ACC112 (cell line): ENCODE measurements around the gene RFPL2.
"Not testable (repeated sequence)": the region's sequence is repeated elsewhere in the genome, so short reads cannot be mapped to it uniquely, and the experiment has no call there.

ENCODE experiments used
- H2AFZ ChIP-seq: fragments of 200-600 bp; sonication (generic); one replicate; pipeline ENCODE4 v1.6.0; 2017; ENCODE audit warnings: antibody characterized with exemption, low read length; ENCODE audit not compliant: unreplicated experiment
- H3K27ac ChIP-seq: fragments of 200-600 bp; sonication (generic); 2 replicates; pipeline ENCODE4 v1.5.1; 2014; ENCODE audit warnings: low read depth, mild to moderate bottlenecking, antibody characterized with exemption, low read length, moderate library complexity
- H3K27me3 ChIP-seq: fragments of 200-600 bp; sonication (generic); 2 replicates; pipeline ENCODE4 v1.6.1; 2014; ENCODE audit warnings: mild to moderate bottlenecking, antibody characterized with exemption, low read length, moderate library complexity, mixed read lengths; ENCODE audit not compliant: insufficient read depth
- H3K36me3 ChIP-seq: fragments of 200-600 bp; sonication (generic); 2 replicates; pipeline ENCODE4 v1.6.1; 2016; ENCODE audit warnings: mild to moderate bottlenecking, antibody characterized with exemption, low read length, moderate library complexity, mixed read lengths; ENCODE audit not compliant: insufficient read depth
- H3K4me1 ChIP-seq: fragments of 200-600 bp; sonication (generic); one replicate; pipeline ENCODE4 v1.6.1; 2016; ENCODE audit warnings: low read length, mixed read lengths; ENCODE audit not compliant: insufficient read depth, unreplicated experiment, control insufficient read depth
- H3K4me3 ChIP-seq: fragments of 200-600 bp; sonication (generic); 2 replicates; pipeline ENCODE4 v1.5.1; 2014; ENCODE audit warnings: mild to moderate bottlenecking, low read depth, low read length
- H3K79me2 ChIP-seq: fragments of 200-600 bp; sonication (generic); one replicate; pipeline ENCODE4 v1.6.0; 2016; ENCODE audit warnings: low read length; ENCODE audit not compliant: control insufficient read depth, unreplicated experiment, insufficient read depth

The RFPL2 gene

DNA sequence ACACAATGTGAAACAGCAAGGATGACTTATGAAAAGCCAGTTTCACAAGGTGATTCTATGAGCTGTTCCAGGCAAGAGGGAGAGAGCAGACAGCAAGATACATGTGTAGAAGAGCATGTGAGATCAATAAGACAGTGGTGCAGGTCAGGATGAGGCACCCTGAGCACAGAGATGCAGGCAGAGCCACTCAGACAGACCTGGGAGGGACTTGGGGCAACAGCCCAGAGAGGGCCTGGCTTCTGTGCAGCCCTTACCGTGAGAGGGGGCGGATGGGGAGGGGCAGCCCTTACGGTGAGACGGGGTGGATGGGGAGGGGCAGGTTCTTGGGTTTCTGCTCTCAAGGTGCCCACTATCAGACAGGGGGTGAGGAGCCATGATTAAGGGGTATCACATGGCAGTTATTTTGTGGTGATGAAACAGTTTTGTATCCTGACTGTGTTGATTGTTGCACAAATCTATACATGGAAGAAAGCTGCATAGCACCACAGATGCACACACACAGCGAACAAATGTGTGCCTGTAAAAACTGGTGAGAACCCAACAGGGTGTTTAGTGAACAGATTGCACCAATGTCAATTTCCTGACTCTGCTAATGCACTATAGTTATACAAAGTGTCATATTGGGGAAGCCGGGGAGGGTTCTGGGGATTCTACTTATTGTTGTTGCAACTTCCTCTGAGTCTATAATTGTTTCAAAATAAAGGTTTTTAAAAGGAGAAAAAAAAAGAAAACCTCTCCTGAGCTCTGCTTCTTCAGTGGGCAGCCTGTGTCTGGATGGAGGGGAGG is 40.6 kb downstream of the RFPL2 start:
- Histone ChIP-seq H3K27ac (no peak overlapping the region), H3K4me3 (no peak overlapping the region), H2AFZ (no peak overlapping the region), H3K79me2 (no peaks in the 10 kb centered on the region), H3K27me3 (peaks cover 18% of the 10 kb centered on the region), H3K36me3 (no peaks in the 10 kb centered on the region), H3K4me1 (no peaks in the 10 kb centered on the region)

DNA sequence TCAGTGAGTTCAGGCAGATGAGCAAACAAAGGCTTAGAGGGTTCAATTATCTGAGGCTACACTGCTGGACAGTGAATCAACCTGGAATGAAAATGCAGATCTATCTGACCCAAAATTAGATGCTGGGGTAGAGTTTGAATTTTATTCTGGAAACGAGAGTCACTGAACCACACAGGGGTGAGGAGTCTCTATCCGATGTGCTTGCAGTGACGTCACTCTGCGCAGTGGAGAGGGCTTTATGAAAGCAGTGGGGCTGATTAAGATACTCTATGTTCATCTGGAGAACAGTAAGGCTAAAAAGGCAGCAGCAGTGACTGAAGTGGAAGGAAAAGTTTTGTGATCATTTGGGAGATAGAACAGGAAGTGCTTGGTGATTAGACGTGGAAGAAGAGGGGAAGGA is 44.5 kb downstream of the RFPL2 start:
- not testable (repeated sequence) for H3K79me2 ChIP-seq, H3K36me3 ChIP-seq, H3K4me1 ChIP-seq, H3K27ac ChIP-seq, H3K4me3 ChIP-seq, H2AFZ ChIP-seq
- H3K27me3 ChIP-seq: peaks cover 32% of the 10 kb centered on the region

- Histone ChIP-seq H3K4me3 (no peak within 1 kb of the TSS), H3K79me2 (no peaks in the 10 kb centered on the region), H2AFZ (no peak within 1 kb of the TSS), H3K27me3 (peaks cover 27% of the 10 kb centered on the region), H3K4me1 (no peaks in the 10 kb centered on the region), H3K27ac (no peak within 1 kb of the TSS), H3K36me3 (no peaks in the 10 kb centered on the region)
Measured at GRCh38 chr22:32158712-32159533, 46.0 kb downstream of the RFPL2 start, which contains the start of gene C22orf42. TSS of gene C22orf42 (minus strand) at chr22:32159303. CDS start at chr22:32159215, 88 bp downstream.

DNA sequence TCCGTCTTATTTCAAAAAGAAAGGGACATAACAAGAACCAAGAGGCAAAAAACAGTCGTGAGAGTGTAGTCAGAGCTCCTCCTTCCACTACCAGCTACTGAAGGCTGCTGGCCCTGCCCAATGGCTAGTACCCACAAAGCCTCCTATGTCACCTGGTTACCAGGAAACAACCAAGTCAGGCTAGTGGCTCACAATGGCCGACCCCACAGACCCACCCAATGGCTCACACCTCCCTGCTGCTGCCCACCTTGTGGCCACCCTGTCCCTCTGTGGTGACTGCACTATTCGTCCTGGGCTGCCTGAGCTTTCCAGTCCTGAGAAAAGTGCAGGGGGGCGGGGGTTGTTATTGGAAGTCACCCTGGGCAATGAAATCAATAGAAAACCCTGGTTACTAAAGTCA is 47.2 kb downstream of the RFPL2 start:
- H3K27ac ChIP-seq, H3K4me1 ChIP-seq, H3K79me2 ChIP-seq, H3K4me3 ChIP-seq, H2AFZ ChIP-seq, H3K36me3 ChIP-seq: not testable (repeated sequence)
- H3K27me3 ChIP-seq: peaks cover 22% of the 10 kb centered on the region

DNA sequence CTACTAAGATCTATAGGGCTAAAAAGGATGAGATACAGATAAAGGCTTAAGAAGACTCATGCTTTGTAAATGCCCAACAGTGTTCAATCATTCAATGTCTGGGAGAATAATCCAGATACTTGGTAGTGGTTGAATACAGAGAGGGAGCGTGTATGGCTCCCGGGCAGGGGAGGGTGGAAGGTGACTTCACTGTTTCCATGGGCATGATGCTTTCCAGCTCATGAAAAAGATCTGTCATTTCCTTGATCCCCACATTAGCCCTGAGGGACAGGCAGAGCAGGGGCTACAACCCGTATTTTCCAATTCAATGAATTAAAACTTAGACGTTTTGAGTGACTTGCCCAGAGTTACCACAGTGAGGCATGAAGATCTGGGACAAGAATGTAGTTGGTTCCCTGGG is 50.1 kb downstream of the RFPL2 start:
- not testable (repeated sequence) for H3K27ac ChIP-seq, H3K79me2 ChIP-seq

GRCh38 chr22:32151641-32152040 is 53.2 kb downstream of the RFPL2 start:
- H3K79me2 ChIP-seq, H3K4me3 ChIP-seq, H3K27ac ChIP-seq, H2AFZ ChIP-seq, H3K27me3 ChIP-seq, H3K4me1 ChIP-seq, H3K36me3 ChIP-seq: not testable (repeated sequence)

More for the DNA sequence above, 50.1 kb downstream of the RFPL2 start:
- H2AFZ ChIP-seq, H3K36me3 ChIP-seq, H3K4me1 ChIP-seq, H3K4me3 ChIP-seq: not testable (repeated sequence)
- H3K27me3 ChIP-seq: peaks cover 16% of the 10 kb centered on the region; the same call in 1 of the 2 replicates

- not testable (repeated sequence) for H2AFZ ChIP-seq, H3K36me3 ChIP-seq, H3K79me2 ChIP-seq, H3K4me3 ChIP-seq, H3K4me1 ChIP-seq, H3K27ac ChIP-seq, H3K27me3 ChIP-seq
Measured at GRCh38 chr22:32150647-32151046, 54.2 kb downstream of the RFPL2 start.

GRCh38 chr22:32148372-32148771 is 56.5 kb downstream of the RFPL2 start:
- not testable (repeated sequence) for H3K27ac ChIP-seq, H2AFZ ChIP-seq, H3K36me3 ChIP-seq, H3K27me3 ChIP-seq, H3K4me3 ChIP-seq, H3K4me1 ChIP-seq, H3K79me2 ChIP-seq

DNA sequence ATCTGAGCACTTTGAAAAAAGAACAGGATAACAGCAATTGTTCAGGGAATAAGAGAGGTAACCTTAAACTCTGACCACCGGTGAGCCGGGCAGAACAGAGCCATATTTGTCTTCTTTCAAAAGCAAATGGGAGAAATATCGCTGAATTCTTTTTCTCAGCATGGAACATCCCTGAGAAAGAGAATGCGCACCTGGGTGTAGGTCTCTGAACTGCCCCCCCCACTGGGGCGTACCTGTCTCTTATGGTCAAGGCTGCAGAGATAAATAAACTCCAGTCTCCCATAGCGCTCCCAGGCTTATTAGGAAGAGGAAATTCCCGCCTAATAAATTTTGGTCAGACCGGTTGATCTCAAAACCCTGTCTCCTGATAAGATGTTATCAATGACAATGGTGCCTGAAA is 57.7 kb downstream of the RFPL2 start:
- not testable (repeated sequence) for H3K27me3 ChIP-seq, H3K27ac ChIP-seq, H2AFZ ChIP-seq, H3K4me1 ChIP-seq, H3K4me3 ChIP-seq, H3K36me3 ChIP-seq, H3K79me2 ChIP-seq

DNA sequence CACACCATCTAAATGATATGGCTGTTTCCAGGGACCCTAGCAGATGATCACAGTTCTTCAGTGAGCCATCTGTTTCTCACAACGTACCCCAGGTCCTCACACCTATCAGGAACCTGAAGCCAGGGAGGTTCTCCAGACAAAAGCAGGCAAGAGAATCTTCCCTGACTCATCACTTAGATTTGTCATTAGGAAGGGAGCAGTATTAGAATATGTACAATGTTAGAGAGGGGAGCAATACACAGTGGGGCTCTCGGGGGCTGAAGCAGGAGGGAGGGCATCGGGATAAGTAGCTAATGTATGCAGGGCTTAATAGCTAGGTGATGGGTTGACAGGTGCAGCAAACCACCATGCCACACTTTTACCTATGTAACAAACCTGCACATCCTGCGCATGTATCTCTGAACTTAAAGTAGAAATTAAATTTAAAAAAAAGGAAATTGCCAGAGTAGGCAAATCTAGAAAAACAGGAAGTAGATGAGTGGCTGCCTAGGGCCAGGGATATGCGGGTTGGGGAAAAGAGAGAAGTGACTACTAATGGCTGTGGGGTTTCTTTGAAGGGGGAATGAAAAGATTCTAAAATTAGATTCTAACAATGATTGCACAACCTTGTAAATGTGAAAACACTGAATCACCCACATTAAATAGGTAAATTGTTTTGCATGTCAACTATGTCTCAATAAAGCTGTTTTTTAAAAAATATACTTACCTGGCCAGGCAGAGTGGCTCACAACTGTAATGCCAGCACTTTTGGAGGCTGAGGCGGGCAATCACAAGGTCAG is 60.2 kb downstream of the RFPL2 start:
- H3K36me3 ChIP-seq: no peaks in the 10 kb centered on the region
- H3K4me1 ChIP-seq: no peaks in the 10 kb centered on the region
- H2AFZ ChIP-seq: no peak overlapping the region
- H3K27ac ChIP-seq: no peak overlapping the region
- H3K27me3 ChIP-seq: no peaks in the 10 kb centered on the region
- H3K4me3 ChIP-seq: no peak overlapping the region
- H3K79me2 ChIP-seq: no peaks in the 10 kb centered on the region
